Psoas muscle (tissue), 8 donors: ENCODE measurements around the gene LTB4R. TPM values are rescaled to one million over a fixed set of nuclear protein-coding genes. Genes with fewer than 3 reads are reported as not detected.

ENCODE experiments used
- ATAC-seq, 4 donors: fragments of 200-7000 bp; cut with Tn5 transposase; one replicate each; pipeline ENCODE4 v1.9.1; 2020; ENCODE audit warnings: moderate library complexity in 3 of 4, mild to moderate bottlenecking in 2 of 4
- DNase-seq, 2 donors: peaks; one replicate each; pipeline ENCODE4 v3.0.0-alpha.2; 2020
- H3K27ac ChIP-seq: fragments of 200-600 bp; one replicate; pipeline ENCODE4 v1.8.0; 2022
- H3K27me3 ChIP-seq, 3 donors: fragments of 200-600 bp in 1 of 3; one replicate each; pipeline versions ENCODE4 v1.6.1 to v1.8.0; 2013 to 2022; ENCODE audit warnings: low read length in 2 of 3, mild to moderate bottlenecking in 2 of 3, moderate library complexity in 1 of 3; ENCODE audit not compliant: insufficient read depth in 3 of 3
- H3K36me3 ChIP-seq, 2 donors: fragments of 200-600 bp in 1 of 2; one replicate each; pipeline versions ENCODE4 v1.6.1 to v1.8.0; 2013 to 2022; ENCODE audit warnings: low read depth in 1 of 2, mild to moderate bottlenecking in 1 of 2, moderate library complexity in 1 of 2; ENCODE audit not compliant: insufficient read depth in 1 of 2
- H3K4me1 ChIP-seq: fragments of 200-600 bp; one replicate; pipeline ENCODE4 v1.8.0; 2022
- H3K4me3 ChIP-seq: fragments of 200-600 bp; one replicate; pipeline ENCODE4 v1.8.0; 2022; ENCODE audit warnings: mild to moderate bottlenecking
- H3K9me3 ChIP-seq: fragments of 200-600 bp; one replicate; pipeline ENCODE4 v1.8.0; 2022
- CTCF ChIP-seq: fragments of 200-600 bp; IDR thresholded peaks from one replicate; pipeline ENCODE4 v1.8.0; 2022; ENCODE audit warnings: antibody characterized with exemption
- WGBS, 3 donors: extraction: QIAGEN DNeasy Blood & Tissue Kit; methylation state at CpG; one replicate each; pipeline versions ENCODE4 v1.1.6 to v1.1.7; 2013; 5-methylcytosine and 5-hydroxymethylcytosine counted together
- intact Hi-C, 2 donors: fragments of 100-400 bp; cut with DNase I; formaldehyde crosslinking; loops; one replicate each; pipeline versions ENCODE4 v1.11.0 to v1.14.2; 2022
- polyA plus RNA-seq, 3 donors: library from polyadenylated mRNA; stranded (reverse); fragments of 200-250 nt; gene quantifications; one replicate each; pipeline ENCODE4 v1.2.3, GENCODE V29; 2013
- total RNA-seq, 4 donors: library from RNA; stranded (reverse); fragmentation: NEBNext Ultra II Directional in 2 of 4; extraction: Animal tissue kit (Norgen Biotek cat#: 25700) in 2 of 4; gene quantifications; one replicate each; pipeline versions ENCODE4 v1.2.1 to v1.2.4, GENCODE V29; 2021 to 2023
- donor health status: healthy with polysubstance abuse.
- donor health status: DM: no; HTN: no; CAD: no; lungs with moderate emphysema.
- donor health status: Bipolar disorder and iron deficiency.
- donor health status: healthy.
- donor health status: DM: yes; HTN: yes; CAD: no.
- donor health status: DM: no; HTN: no; CAD: no.
- donor health status: DM: no; HTN: no; CAD: no.
- donor health status: DM: yes; HTN: yes; CAD: no.

The LTB4R gene
- total and polyA plus RNA-seq, 7 donors: 0.35 to 2.1 (median 1.9) TPM

DNA sequence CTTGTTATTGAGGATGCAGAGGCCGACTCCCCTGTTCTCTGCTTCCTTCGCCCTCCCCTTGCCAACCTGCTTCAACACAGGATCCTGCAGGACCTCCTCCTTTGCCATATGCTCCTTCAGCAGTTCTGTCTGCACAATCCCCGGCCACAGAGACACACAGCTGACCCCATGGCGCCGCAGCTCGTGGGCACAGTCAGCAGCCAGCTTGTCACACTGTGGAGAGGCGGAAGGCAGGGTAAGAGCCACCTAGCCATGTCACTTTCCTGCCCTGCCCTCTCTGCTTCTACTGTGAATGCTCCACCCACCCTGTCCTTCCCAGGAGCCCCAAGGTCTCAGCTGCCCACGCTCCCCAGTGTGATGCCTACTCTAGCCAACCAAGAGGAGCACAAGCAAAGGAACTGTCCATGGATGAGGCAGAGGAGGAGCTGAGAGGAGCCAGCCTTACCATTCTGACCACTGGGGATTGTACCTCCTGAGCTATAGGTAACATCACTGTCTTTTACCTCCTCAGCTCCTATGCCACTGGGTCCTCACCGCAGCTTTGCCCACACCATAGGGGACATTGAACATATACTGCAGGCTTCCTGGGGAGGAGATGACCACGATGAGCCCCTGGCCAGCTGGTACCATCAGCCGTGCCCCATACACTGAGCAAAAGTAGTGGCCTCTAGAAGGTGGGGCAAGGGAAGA is 19.0 kb upstream of the LTB4R start:
- Histone ChIP-seq H3K9me3 (no peaks in the 10 kb centered on the region), H3K27ac (no peak overlapping the region), H3K4me1 (peaks cover 6% of the 10 kb centered on the region), H3K4me3 (no peak overlapping the region), H3K27me3 (no peaks in the 10 kb centered on the region), H3K36me3 (peaks cover 0 to 59% of the 10 kb centered on the region in 2 donors)
- intact Hi-C loops: no loop called here
- no peak for TF ChIP-seq CTCF
- DNase-seq: no peak
- ATAC-seq: no peak
- 91 to 95% (median 93%) methylated on average over 11 of the region's 11 CpGs for WGBS, 3 donors

GRCh38 chr14:24293525-24293924 is 17.8 kb upstream of the LTB4R start:
- no peaks in the 10 kb centered on the region for H3K9me3 ChIP-seq
- no peak for TF ChIP-seq CTCF
- H3K36me3 ChIP-seq: peaks cover 0 to 59% of the 10 kb centered on the region in 2 donors
- no peak overlapping the region for H3K4me3 ChIP-seq
- no peak overlapping the region for H3K27ac ChIP-seq
- intact Hi-C loops: no loop called here
- no peaks in the 10 kb centered on the region for H3K27me3 ChIP-seq
- H3K4me1 ChIP-seq: peaks cover 8% of the 10 kb centered on the region
- ATAC-seq: no peak
- 96 to 97% (median 96%) methylated on average over 2 of the region's 2 CpGs for WGBS, 3 donors
- DNase-seq: no peak

GRCh38 chr14:24296341-24297157 is 14.8 kb upstream of the LTB4R start:
- TF ChIP-seq CTCF: peak; percentile 68
- H3K9me3 ChIP-seq: no peaks in the 10 kb centered on the region
- 54 to 60% (median 60%) methylated on average over 12 of the region's 12 CpGs for WGBS, 3 donors
- no peak overlapping the region for H3K4me3 ChIP-seq
- H3K27me3 ChIP-seq: no peaks in the 10 kb centered on the region
- ATAC-seq: peak; percentile 61 to 70 (median 68)
- DNase-seq: peak; percentile 56 to 67
- no peak overlapping the region for H3K27ac ChIP-seq
- peaks cover 27% of the 10 kb centered on the region for H3K4me1 ChIP-seq
- intact Hi-C loops: loop anchor here in 1 of 2 donors (1.0 kb wide), 1 partner anchor 53 kb away; no protein-coding TSS in a partner anchor
- peaks cover 0 to 44% of the 10 kb centered on the region in 2 donors for H3K36me3 ChIP-seq

DNA sequence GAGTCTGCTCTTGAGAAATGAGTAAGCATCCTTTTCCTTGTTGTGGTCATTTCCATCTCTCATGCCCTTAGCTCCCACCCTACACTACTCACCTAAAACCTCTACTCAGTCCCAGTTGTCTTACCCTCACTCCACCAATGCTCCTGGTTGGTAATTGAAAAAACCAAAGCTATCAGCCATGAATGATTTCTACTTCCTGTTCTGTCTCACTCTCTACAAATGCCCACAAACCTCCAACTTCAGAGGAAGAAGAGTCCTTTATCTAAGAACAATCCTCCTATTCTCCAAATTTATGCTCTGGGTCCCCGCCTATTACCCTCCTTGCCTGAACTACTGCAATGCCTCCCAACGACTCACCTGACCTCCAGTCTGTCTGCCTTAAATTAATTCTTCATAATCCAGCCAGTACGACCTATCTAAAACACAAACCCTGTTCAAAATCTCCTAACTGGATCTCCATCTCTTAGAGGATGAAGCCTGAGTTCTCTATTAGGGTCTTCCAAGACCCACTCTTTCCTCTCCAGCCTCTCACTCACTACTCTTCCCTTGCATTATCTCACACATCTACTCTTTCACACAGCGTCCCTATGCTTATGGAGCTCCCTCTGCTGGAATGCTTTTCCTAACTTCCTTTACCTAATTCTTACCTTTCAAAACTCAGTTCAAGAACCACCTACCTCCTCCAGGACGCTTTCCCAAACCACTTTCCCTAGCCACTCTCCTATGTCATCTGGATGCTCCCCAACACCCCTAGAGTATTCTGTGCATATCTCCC is 13.9 kb upstream of the LTB4R start:
- DNase-seq: no peak
- ATAC-seq: no peak
- H3K27ac ChIP-seq: peak overlapping the region; percentile 20
- H3K36me3 ChIP-seq: peaks cover 0 to 44% of the 10 kb centered on the region in 2 donors
- peak; percentile 19 for TF ChIP-seq CTCF
- peaks cover 27% of the 10 kb centered on the region for H3K4me1 ChIP-seq
- no peaks in the 10 kb centered on the region for H3K9me3 ChIP-seq
- H3K27me3 ChIP-seq: no peaks in the 10 kb centered on the region
- WGBS, 3 donors: 55 to 59% (median 56%) methylated on average over 5 of the region's 5 CpGs
- no peak overlapping the region for H3K4me3 ChIP-seq
- intact Hi-C loops: no loop called here
